CD4-positive, alpha-beta T cell treated with Interleukin-6 at 100 ng/mL for 8 hours (primary cell): Measurements from ENCODE around the gene DALRD3.

ENCODE experiments used
- DNase-seq: peaks from one replicate; pipeline ENCODE4 v3.0.0-alpha.2; 2020; ENCODE audit warnings: mixed read lengths, low spot score

DALRD3 gene

DNA sequence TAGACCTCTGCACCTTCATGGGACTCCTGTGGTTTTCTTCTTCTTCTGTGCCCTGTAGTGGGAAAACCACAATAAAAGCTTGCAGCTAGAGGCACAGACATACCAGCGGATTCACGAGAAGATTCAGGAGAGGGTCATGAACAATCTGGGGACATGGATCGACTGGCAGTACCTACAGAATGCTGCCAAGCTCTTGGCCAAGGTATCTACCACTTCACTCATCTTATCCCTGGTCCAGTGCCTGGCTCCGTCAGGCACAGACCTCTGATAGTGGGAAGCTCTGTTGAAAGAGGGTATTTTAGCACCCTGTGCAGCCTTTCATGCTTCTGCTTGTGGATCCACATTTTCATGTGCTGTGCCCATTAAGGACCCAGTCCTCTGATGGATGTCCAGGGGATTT, 38.1 kb downstream of the DALRD3 start:
- no peak for DNase-seq

DNA sequence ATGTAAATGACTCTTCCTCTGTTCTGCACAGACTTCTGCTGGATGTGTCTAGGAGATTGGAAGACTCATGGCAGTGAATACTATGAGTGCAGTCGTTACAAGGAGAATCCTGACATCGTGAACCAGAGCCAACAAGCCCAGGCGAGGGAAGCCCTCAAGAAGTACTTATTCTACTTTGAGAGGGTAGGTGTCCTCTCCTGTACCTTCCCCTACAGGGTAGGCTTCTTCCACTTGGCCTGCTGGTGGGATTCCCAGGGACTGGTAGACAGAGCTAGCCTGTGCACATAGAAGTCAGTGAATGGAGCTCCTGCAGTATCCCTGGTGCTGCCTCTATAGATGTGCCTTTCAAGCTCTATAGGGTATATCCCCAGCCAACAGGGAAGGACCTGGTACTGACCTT, 38.9 kb downstream of the DALRD3 start:
- no peak for DNase-seq

GRCh38 chr3:48974076-48974864, 44.1 kb downstream of the DALRD3 start:
- DNase-seq, result no peak

DNA sequence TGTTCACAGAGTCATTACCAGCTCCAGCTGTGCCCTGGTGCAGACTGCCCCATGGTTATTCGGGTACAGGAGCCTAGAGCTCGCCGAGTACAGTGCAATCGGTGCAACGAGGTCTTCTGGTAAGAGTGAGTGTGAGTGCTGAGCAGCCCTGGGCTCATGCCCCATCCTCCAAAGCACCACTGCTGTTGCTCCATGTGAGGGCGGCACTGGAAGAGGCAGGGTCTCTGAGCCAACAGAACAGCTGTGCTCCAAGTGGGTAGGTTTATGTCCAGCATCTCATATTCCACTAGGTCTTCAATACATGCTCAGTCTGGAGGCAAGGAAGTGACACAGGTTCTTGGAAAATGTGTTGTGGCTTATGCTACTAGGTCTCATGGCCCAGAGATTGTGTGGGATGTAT, 47.8 kb downstream of the DALRD3 start:
- DNase-seq, result no peak

GRCh38 chr3:48966876-48967361, 51.5 kb downstream of the DALRD3 start:
- DNase-seq, result no peak

DNA sequence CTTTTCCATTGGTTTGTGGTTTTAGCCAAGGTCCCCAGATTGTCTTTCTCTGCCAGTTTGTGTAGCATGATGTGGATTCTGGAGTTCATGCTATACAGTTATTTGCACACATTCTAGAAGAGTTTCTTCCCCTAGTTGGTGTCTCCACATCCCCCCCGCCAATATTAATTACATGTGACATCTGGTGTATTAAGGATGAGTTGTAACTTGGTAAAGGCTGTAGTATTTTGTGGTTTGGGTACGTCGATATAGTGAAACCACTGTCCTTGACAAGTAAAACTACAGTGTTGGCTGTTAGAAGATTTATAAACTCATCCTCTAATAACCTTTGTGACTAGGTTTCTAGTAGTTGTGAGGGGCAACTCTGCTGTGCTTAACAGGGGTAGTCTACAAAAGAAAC, 52.0 kb downstream of the DALRD3 start:
- DNase-seq, result no peak
